Fibroblast of gingiva (primary cell): Measurements from ENCODE around the gene TMX4.
"Not testable (repeated sequence)": the region's sequence is repeated elsewhere in the genome, so short reads cannot be mapped to it uniquely, and the experiment has no call there.

Experiments
- DNase-seq: peaks from one replicate; pipeline ENCODE4 v3.0.0-alpha.2; 2011; ENCODE audit warnings: low read depth

The TMX4 gene

GRCh38 chr20:7967199-7967844 is 52.2 kb downstream of the TMX4 start:
- DNase-seq: peak; percentile 44

GRCh38 chr20:7966176-7966575 is 53.4 kb downstream of the TMX4 start:
- no peak for DNase-seq

DNA sequence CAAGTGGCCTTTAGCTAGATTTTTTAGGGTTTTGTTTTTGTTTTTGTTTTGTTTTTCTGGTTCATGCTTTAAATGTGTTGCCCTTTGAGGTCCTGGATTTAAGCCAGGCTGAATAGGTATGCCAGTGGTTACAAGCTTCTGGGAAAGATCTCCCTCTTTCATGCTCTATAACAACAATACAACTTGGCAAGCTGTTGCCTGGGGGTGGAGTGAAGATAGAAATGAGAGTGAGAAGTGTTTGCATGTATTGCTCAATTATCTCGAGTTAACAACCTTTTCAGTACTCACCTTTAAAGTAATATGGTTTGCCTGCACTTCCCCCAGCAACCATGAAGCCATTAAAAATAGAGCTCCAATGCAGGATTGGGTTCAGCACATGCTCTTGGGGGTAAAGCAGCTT is 60.1 kb downstream of the TMX4 start:
- DNase-seq: no peak

DNA sequence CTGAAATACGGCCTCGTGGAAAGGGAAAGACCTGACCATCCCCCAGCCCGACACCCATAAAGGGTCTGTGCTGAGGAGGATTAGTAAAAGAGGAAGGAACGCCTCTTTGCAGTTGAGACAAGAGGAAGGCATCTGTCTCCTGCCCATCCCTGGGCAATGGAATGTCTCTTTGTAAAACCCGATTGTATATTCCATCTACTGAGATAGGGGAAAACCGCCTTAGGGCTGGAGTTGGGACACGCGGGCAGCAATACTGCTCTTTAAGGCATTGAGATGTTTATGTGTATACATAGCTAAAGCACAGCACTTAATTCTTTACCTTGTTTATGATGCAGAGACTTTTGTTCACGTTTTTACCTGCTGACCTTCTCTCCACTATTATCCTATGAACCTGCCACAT is 63.0 kb downstream of the TMX4 start:
- DNase-seq: not testable (repeated sequence)

DNA sequence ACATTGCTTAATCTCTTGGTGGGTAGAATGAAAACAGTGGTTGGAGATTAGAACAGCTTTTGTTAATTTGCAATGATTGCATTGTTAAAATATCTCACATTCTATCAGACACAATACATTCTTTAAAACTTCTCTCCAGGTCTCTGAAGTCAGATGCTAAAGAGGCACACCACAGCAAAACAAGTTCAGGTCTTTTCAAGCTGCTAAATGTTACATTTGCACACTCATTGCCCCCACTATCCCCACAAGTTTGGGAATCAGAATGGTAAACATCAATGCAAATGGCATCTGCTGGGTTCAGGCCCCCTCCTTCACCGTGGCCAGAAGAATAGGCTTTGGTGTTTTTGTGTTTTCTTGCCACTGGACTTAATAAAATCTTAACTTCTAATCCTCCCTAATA is 69.2 kb downstream of the TMX4 start:
- DNase-seq: no peak

DNA sequence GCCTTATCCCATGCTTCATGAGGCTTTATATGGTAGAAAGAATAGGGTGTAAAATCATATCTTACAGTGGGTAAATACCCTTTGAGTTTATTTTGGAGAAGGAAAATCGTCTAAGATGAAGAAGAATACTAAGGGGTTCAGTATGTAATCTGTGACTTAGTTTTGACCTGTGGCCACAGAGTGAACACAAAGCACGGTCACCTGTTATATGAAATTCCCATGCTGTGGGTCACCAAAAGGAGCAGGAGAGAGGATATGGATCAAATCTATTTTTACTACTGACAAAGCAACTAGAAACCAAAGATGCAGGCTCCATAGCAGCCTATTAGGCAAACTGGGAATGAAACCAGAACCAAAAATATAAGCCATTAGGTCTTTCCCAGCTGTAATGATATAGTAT is 75.7 kb downstream of the TMX4 start:
- no peak for DNase-seq

DNA sequence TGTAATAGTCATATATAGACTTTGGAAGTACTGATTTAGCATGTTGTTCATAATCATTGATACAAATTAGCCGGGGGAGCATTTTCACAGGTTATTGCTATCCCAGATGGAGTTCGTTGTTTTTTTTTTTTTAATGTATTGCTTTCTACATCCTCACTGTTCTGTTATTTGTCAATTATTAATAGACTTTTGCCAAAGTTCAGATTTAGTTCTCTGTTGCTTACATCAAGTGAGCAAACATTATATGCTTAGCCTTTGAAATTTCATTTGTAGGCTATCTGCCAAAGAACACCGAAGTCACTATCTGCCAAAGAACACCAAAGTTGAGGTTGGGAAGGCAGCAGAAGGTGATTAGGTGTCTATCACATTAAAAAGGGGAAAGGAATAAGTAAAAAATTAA is 79.2 kb downstream of the TMX4 start, which contains the start of gene HAO1:
HAO1 (minus strand) TSS at position 118 of the 400 bp plus-strand sequence; CDS start at position 82, 36 bp downstream.
- DNase-seq: no peak

DNA sequence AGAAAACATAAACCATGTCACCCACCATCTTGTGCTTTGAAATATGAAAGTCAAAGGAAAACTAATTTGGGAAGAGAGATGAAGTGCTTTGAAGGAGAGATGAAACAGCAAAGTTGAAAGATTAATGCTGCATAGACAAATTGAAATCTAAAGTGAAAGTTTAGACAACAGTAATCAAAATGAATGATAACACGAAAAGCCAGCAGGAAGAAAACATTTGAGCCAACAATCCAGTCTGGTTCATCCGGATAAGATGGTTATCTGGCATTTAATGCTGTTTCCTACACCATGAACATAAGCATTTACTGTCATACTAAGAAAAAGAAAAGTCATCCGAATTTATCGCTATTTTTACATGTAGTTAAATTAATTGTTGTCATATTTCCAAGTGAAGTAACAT is 79.9 kb downstream of the TMX4 start:
- DNase-seq: no peak

- DNase-seq: no peak
Observed at GRCh38 chr20:7938058-7938457, 81.5 kb downstream of the TMX4 start.

DNA sequence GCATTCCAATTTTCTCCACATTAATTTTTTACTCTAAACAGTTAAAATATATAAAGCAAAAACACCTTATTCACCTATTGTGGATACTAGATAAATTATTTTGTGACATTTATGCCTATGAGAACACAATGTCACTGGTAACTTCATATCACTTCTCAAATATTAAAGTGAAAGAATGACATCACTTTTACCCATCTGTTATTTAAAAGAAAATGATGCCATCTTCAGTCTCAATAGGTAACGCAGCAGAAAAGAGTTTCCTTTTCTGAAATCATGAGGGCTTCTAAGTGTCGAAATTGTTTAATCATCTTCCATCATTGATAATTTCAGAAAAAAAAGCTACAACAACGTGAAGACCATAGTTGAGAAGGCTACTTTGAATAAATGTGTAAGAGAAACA is 82.2 kb downstream of the TMX4 start:
- no peak for DNase-seq

- DNase-seq: no peak
Observed at GRCh38 chr20:7935027-7935551, 84.5 kb downstream of the TMX4 start.

DNA sequence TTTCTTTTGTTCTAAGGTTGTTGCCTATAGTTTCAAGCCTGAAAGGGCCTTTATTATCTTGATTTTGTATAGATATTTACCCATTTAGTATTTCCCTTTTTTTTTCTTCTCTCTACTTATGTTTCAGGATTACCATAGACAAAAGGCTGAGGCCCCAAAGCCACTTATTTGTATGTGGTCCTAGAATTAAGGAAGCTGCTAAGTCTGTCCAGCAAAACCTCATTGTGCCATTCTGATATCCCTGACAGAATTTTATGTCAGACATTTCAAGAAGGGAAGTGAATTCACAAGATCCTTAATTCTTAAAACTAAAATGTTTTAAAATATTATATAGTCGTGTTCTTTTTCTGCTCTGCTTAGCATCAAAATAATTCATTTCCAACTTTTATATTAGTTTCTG is 86.2 kb downstream of the TMX4 start:
- DNase-seq: no peak

DNA sequence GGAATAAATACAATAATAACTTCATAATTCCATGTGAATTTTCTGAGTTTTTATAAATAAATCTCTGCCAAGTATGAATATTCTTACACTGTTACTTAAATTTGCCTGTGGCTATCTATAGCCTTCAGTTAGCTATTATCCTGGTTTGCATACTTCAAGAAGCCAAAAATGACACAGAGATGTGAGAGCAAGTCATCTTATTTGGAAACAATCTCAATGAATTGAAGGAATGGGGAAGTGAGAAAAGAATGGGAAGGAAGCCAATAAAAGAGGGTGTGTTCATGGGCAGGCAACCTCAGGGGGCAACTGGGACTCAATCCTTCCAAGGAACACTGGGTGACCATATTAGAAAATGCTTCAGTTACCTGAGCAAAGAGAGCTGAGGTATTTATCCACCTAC is 89.2 kb downstream of the TMX4 start:
- no peak for DNase-seq
